GM10248 (cell line): ENCODE data around the gene F7.

ENCODE experiments used
- CTCF ChIA-PET: fragments of 300-600 bp; sonication (Branson Sonifier 250); formaldehyde crosslinking; extraction: SDS; loops from one replicate; lab custom pipeline; 2021; ENCODE audit warnings: antibody characterized with exemption; lab: Yijun Ruan, JAX
- POLR2A ChIA-PET: fragments of 350-650 bp; sonication (Branson Sonifier 250); formaldehyde crosslinking; extraction: SDS; loops from one replicate; lab custom pipeline; 2020; ENCODE audit warnings: antibody characterized with exemption; lab: Yijun Ruan, JAX
- DNase-seq: peaks from one replicate; pipeline ENCODE4 v3.0.0; 2012; ENCODE audit errors: extremely low spot score
- TF ChIP-seq, protein P1 (sequence below): IDR thresholded peaks from 2 replicates; pipeline ENCODE4 v1.5.1; 2012; ENCODE audit warnings: mild to moderate bottlenecking, low read depth; ENCODE audit errors: extremely low read depth, missing control alignments, control extremely low read depth

Gene F7

DNA sequence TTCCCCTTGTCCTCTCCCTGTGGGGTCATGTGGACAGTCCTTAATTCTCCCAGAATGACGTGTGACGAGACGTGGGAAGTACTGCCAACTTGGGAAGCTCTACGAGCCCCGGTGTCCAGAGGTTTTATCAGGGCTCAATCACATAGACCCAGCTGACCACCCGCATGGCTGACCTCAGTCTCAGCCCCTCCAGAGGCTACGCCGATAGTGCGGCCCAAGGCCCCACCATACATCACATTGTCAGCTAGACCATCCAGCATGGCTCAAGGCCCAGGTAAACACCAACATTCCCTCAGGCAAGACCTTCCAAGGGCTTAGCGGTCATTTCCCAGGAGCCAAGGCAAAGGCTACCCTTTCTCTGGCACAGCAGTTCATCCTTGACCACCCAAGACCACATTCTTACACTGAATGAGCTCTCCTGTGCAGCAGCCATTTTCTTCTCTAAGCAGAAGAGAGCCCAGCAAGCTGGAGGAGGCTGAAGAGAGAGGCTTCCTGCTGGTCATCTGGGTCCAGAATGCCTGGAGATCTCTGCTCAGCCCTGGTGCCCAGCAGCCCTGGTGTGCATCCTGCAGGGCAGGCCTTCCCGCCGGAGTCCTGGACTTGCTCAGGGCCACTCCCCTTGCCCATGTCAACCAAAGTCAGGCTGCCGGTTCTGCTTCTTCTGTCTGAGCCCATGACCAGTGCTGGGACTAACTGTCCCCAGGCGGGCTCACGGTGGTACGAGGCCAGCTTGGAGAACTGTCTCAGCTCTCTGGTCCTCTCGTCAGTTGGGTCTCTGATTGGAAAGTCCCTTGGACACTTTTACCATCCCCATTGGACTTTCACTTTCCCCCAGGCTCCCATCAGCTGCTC lies 9.1 kb downstream of the F7 start:
- TF ChIP-seq, protein P1, sequence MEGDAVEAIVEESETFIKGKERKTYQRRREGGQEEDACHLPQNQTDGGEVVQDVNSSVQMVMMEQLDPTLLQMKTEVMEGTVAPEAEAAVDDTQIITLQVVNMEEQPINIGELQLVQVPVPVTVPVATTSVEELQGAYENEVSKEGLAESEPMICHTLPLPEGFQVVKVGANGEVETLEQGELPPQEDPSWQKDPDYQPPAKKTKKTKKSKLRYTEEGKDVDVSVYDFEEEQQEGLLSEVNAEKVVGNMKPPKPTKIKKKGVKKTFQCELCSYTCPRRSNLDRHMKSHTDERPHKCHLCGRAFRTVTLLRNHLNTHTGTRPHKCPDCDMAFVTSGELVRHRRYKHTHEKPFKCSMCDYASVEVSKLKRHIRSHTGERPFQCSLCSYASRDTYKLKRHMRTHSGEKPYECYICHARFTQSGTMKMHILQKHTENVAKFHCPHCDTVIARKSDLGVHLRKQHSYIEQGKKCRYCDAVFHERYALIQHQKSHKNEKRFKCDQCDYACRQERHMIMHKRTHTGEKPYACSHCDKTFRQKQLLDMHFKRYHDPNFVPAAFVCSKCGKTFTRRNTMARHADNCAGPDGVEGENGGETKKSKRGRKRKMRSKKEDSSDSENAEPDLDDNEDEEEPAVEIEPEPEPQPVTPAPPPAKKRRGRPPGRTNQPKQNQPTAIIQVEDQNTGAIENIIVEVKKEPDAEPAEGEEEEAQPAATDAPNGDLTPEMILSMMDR, result no peak
- CTCF ChIA-PET, result no interaction called here
- POLR2A ChIA-PET, result no interaction called here

DNA sequence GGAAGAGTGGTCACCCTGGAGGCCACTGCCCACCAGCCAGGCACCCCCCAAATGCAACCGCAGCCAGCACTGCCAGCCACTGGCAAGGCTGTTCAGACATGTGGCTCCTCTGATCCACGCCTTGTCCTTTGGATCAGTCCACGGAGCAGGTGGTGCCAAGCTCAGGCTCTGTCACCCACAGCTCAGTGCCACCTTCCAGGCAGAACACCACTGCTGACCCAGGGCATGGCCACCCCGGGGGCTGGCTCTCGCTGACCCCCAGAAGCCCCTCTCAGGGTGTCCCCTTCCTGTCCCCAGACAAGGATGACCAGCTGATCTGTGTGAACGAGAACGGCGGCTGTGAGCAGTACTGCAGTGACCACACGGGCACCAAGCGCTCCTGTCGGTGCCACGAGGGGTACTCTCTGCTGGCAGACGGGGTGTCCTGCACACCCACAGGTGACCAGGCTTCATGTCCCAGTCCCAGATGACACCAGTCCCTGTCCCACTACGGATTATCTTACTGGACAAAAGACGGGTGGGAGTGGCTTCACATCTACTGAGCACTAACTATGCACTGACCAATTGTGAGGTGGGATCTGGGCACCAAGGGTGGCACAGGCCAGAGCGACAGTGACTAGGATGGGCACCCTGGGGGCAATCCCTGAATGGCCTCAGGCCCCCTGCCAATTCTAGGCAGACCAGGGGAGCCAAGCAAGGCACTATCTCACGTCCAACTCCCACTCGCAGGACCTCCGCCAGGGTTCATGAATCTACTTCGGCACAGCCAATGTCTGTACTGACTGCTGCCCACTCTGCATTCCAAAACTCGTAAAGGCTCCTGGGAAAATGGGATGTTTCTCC lies 10.0 kb downstream of the F7 start:
- ChIA-PET CTCF (no interaction called here), POLR2A (no interaction called here)
- DNase-seq, result no peak
- TF ChIP-seq, protein P1, result no peak

More for the DNA sequence above, 9.1 kb downstream of the F7 start:
- no peak for DNase-seq

DNA sequence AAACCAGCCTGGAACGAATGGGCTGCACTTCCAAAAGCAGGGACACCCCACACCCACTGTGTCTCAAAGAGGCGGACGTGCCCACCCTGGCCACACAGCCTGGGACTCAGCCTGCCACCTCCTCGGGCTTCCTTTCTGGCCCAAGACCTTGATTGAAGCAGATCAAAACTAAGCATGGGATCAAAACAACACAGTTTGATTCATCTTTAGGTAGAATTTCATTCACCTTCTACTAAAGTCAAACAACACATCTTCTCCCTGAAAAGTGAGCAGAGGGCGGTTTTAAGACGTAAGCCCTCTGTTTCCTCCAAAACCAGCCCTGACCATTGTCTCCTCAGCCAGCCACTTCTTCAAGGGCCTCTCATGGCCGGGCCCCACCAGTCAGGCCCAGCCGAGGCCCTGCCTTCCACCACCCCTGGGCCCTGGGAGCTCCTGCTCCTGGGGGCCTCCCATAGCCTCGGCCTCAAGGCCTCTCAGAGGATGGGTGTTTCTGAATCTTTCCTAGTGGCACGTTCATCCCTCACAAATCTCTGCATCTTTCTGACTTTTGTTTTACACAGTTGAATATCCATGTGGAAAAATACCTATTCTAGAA lies 10.7 kb downstream of the F7 start:
- ChIA-PET POLR2A (no interaction called here), CTCF (no interaction called here)
- no peak for DNase-seq
- TF ChIP-seq, protein P1, result no peak

DNA sequence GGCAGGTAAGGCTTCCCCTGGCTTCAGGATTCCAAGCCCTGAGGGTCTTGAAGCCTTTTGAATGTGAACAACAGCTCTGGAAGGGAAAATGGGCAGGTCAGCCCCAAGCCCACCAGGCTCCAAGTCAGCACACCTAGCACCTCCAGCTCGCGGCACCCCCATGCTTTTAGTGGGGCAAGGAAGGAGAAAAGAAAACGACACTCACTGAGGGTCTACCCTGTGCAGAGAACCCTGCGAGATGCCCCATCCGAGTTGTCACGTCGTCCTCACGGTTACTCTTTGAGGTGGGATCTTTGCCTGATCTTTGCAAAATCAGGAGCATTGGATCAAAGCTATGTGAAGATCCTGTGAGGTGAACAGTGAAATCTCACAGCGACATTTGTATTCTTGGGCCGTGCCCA lies 11.3 kb downstream of the F7 start:
- DNase-seq, result no peak
- ChIA-PET POLR2A (no interaction called here), CTCF (no interaction called here)

DNA sequence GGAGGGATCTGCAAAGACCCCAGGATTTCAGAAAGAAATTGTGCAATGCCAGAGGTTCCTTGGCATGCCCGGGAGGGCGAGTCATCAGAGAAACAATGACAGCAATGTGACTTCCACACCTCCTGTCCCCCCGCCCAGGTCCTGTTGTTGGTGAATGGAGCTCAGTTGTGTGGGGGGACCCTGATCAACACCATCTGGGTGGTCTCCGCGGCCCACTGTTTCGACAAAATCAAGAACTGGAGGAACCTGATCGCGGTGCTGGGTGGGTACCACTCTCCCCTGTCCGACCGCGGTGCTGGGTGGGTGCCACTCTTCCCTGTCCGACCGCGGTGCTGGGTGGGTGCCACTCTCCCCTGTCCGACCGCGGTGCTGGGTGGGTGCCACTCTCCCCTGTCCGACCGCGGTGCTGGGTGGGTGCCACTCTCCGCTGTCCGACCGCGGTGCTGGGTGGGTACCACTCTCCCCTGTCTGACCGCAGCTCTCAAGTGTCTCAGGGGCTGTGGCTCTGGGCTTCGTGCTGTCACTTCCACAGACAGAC lies 11.8 kb downstream of the F7 start:
- ChIA-PET CTCF (no interaction called here), POLR2A (no interaction called here)
- no peak for DNase-seq
- TF ChIP-seq, protein P1, result no peak

More for the DNA sequence above, 11.3 kb downstream of the F7 start:
- TF ChIP-seq, protein P1, result no peak

DNA sequence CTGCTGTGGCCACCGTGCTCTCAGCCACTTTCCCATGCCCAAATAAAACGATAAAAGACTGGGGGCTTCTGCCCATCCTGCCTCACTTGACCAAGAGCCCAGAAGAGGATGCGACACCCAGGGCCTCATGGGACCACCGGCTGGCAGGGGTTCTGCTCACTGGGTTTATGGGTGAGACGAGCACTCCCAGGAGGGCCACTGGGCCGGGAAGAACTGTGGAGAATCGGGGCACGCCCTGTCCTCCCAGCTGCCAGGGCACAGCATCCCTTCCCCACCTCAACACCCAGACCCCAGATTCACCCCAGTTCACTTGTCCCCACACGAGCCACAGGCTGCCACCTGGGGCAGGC lies 12.3 kb downstream of the F7 start:
- CTCF ChIA-PET, result no interaction called here
- TF ChIP-seq, protein P1, result no peak

More for the DNA sequence above, 12.3 kb downstream of the F7 start:
- POLR2A ChIA-PET, result no interaction called here
- no peak for DNase-seq
